Endothelial cell of umbilical vein (primary cell): ENCODE data around the gene UBR4.

Experiments used
- CTCF ChIP-seq, 2 donors: IDR thresholded peaks; 1 replicate in 1 of 2; 2 replicates in 1 of 2; pipeline ENCODE4 v1.5.1; 2011; ENCODE audit warnings: low read length in 2 of 2, mild to moderate bottlenecking in 2 of 2, moderate library complexity in 2 of 2, control low read depth in 1 of 2, inconsistent platforms in 1 of 2, low read depth in 1 of 2; ENCODE audit not compliant: insufficient read depth in 1 of 2; ENCODE audit errors: extremely low read depth in 1 of 2
- MYC ChIP-seq: IDR thresholded peaks from one replicate; pipeline ENCODE4 v1.6.1; 2011; ENCODE audit warnings: mild to moderate bottlenecking, low read depth, low read length
- POLR2A ChIP-seq: IDR thresholded peaks from 2 replicates; pipeline ENCODE4 v1.6.1; 2012; ENCODE audit warnings: low read depth, mild to moderate bottlenecking, control low read depth, low read length

- TF ChIP-seq POLR2A (no peak), MYC (no peak), CTCF (IDR thresholded peaks at IDR 0.05; ENCODE audit: extremely low read depth in 1 of 2, insufficient read depth in 1 of 2, low read depth in 1 of 2, low read length in 2 of 2) (no peak)
Measured at GRCh38 chr1:19151537-19151936, 58.5 kb downstream of the UBR4 start.
